Trophoblast cell (in vitro differentiated cells and primary cell): ENCODE results near the gene NLRP4.

Experiments
- DNase-seq, 2 donors: peaks; one replicate each; pipeline ENCODE4 v3.0.0-alpha.2; 2016
- H2AFZ ChIP-seq: 2 replicates; pipeline ENCODE4 v1.6.1; 2013; ENCODE audit warnings: low read length, moderate library complexity, mild to moderate bottlenecking; ENCODE audit not compliant: insufficient read depth, poor library complexity
- H2AK5ac ChIP-seq: 2 replicates; pipeline ENCODE4 v1.6.1; 2013; ENCODE audit warnings: mild to moderate bottlenecking, low read length
- H2BK120ac ChIP-seq: 2 replicates; pipeline ENCODE4 v1.6.1; 2013; ENCODE audit warnings: low read length, mild to moderate bottlenecking, moderate library complexity; ENCODE audit not compliant: insufficient read depth, poor library complexity
- H2BK12ac ChIP-seq: 2 replicates; pipeline ENCODE4 v1.6.1; 2013; ENCODE audit warnings: mild to moderate bottlenecking, low read length, moderate library complexity
- H2BK5ac ChIP-seq: 2 replicates; pipeline ENCODE4 v1.6.1; 2013; ENCODE audit warnings: low read length, low read depth, moderate library complexity, mild to moderate bottlenecking; ENCODE audit not compliant: poor library complexity
- H3K14ac ChIP-seq: 2 replicates; pipeline ENCODE4 v1.6.1; 2013; ENCODE audit warnings: mild to moderate bottlenecking, low read length
- H3K18ac ChIP-seq: 2 replicates; pipeline ENCODE4 v1.6.1; 2013; ENCODE audit warnings: mild to moderate bottlenecking, low read length
- H3K23ac ChIP-seq: 2 replicates; pipeline ENCODE4 v1.6.1; 2013; ENCODE audit warnings: low read length
- H3K27ac ChIP-seq: 2 replicates; pipeline ENCODE4 v1.5.1; 2013; ENCODE audit warnings: low read depth, mild to moderate bottlenecking, inconsistent platforms, low read length, moderate library complexity
- H3K27me3 ChIP-seq: 2 replicates; pipeline ENCODE4 v1.6.1; 2013; ENCODE audit warnings: inconsistent platforms, mild to moderate bottlenecking, low read length, moderate library complexity; ENCODE audit not compliant: insufficient read depth
- H3K36me3 ChIP-seq, 2 experiments: 1 replicate in 1 of 2; 2 replicates in 1 of 2; pipeline ENCODE4 v1.6.1; 2013; ENCODE audit warnings: low read length in 2 of 2, mild to moderate bottlenecking in 2 of 2, moderate library complexity in 1 of 2; ENCODE audit not compliant: insufficient read depth in 2 of 2, control insufficient read depth in 1 of 2
- H3K4ac ChIP-seq: 2 replicates; pipeline ENCODE4 v1.6.1; 2013; ENCODE audit warnings: low read depth, mild to moderate bottlenecking, low read length, moderate library complexity
- H3K4me1 ChIP-seq, 2 experiments: 1 replicate in 1 of 2; 2 replicates in 1 of 2; pipeline ENCODE4 v1.6.1; 2013; ENCODE audit warnings: low read length in 2 of 2, mild to moderate bottlenecking in 2 of 2, moderate library complexity in 1 of 2; ENCODE audit not compliant: insufficient read depth in 2 of 2, control insufficient read depth in 1 of 2
- H3K4me2 ChIP-seq: 2 replicates; pipeline ENCODE4 v1.6.1; 2013; ENCODE audit warnings: inconsistent platforms, mild to moderate bottlenecking, low read length, moderate library complexity
- H3K4me3 ChIP-seq: 2 replicates; pipeline ENCODE4 v1.5.1; 2013; ENCODE audit warnings: mild to moderate bottlenecking, low read depth, low read length, inconsistent platforms
- H3K79me1 ChIP-seq: one replicate; pipeline ENCODE4 v1.6.1; 2013; ENCODE audit warnings: low read length
- H3K79me2 ChIP-seq: 2 replicates; pipeline ENCODE4 v1.6.1; 2013; ENCODE audit warnings: low read length, mild to moderate bottlenecking; ENCODE audit not compliant: control insufficient read depth, insufficient read depth, poor library complexity
- H3K9ac ChIP-seq: 2 replicates; pipeline ENCODE4 v1.6.1; 2013; ENCODE audit warnings: mild to moderate bottlenecking, low read length
- H3K9me3 ChIP-seq: 2 replicates; pipeline ENCODE4 v1.6.1; 2013; ENCODE audit warnings: low read depth, mild to moderate bottlenecking, control low read depth, inconsistent platforms, low read length; ENCODE audit not compliant: insufficient read depth
- H4K12ac ChIP-seq: 2 replicates; pipeline ENCODE4 v1.6.1; 2013; ENCODE audit warnings: low read depth, mild to moderate bottlenecking, low read length, moderate library complexity
- H4K8ac ChIP-seq: 2 replicates; pipeline ENCODE4 v1.6.1; 2013; ENCODE audit warnings: low read depth, mild to moderate bottlenecking, low read length, moderate library complexity
- H4K91ac ChIP-seq: one replicate; pipeline ENCODE4 v1.6.1; 2013; ENCODE audit warnings: low read depth, mild to moderate bottlenecking, low read length, moderate library complexity
- WGBS: extraction: QIAGEN DNeasy Blood & Tissue Kit; methylation state at CpG from one replicate; pipeline ENCODE4 v1.1.7; 2013; ENCODE audit warnings: missing lambda C conversion rate; ENCODE audit not compliant: insufficient read length, insufficient coverage; ENCODE audit errors: extremely low coverage; 5-methylcytosine and 5-hydroxymethylcytosine counted together

NLRP4 gene

GRCh38 chr19:55898911-55899310 is 62.6 kb downstream of the NLRP4 start:
- no CpG with 5 or more reads among the region's 12 CpGs for WGBS
- H4K12ac ChIP-seq = no peak overlapping the region
- H2AFZ ChIP-seq = no peak overlapping the region
- H3K4ac ChIP-seq = no peak overlapping the region
- H3K18ac ChIP-seq = no peak overlapping the region
- no peaks in the 10 kb centered on the region for H3K79me1 ChIP-seq
- H3K9ac ChIP-seq = no peak overlapping the region
- H3K9me3 ChIP-seq = peaks cover 45% of the 10 kb centered on the region
- H3K36me3 ChIP-seq = no peaks in the 10 kb centered on the region
- no peak for DNase-seq
- H2BK5ac ChIP-seq = no peak overlapping the region
- H3K27ac ChIP-seq = no peak overlapping the region
- no peak overlapping the region for H2BK120ac ChIP-seq
- H3K79me2 ChIP-seq = no peaks in the 10 kb centered on the region
- no peak overlapping the region for H3K23ac ChIP-seq
- H2AK5ac ChIP-seq = no peak overlapping the region
- no peak overlapping the region for H3K4me2 ChIP-seq
- no peak overlapping the region for H3K14ac ChIP-seq
- H3K4me3 ChIP-seq = no peak overlapping the region
- H4K8ac ChIP-seq = no peak overlapping the region
- H3K27me3 ChIP-seq = no peaks in the 10 kb centered on the region
- no peak overlapping the region for H4K91ac ChIP-seq
- H3K4me1 ChIP-seq = no peaks in the 10 kb centered on the region
- no peak overlapping the region for H2BK12ac ChIP-seq

- DNase-seq = no peak
- H3K4me3 ChIP-seq = no peak overlapping the region
- H2BK12ac ChIP-seq = no peak overlapping the region
- no peak overlapping the region for H3K9ac ChIP-seq
- H2AFZ ChIP-seq = no peak overlapping the region
- H3K4me1 ChIP-seq = no peaks in the 10 kb centered on the region
- H4K8ac ChIP-seq = no peak overlapping the region
- H3K4me2 ChIP-seq = no peak overlapping the region
- no peak overlapping the region for H2AK5ac ChIP-seq
- peaks cover 48% of the 10 kb centered on the region for H3K9me3 ChIP-seq
- H3K18ac ChIP-seq = no peak overlapping the region
- no peak overlapping the region for H3K14ac ChIP-seq
- WGBS = no CpG with 5 or more reads among the region's 13 CpGs
- H3K4ac ChIP-seq = no peak overlapping the region
- H3K27ac ChIP-seq = no peak overlapping the region
- no peaks in the 10 kb centered on the region for H3K27me3 ChIP-seq
- no peaks in the 10 kb centered on the region for H3K79me2 ChIP-seq
- no peaks in the 10 kb centered on the region for H3K36me3 ChIP-seq
- H2BK120ac ChIP-seq = no peak overlapping the region
- no peak overlapping the region for H4K91ac ChIP-seq
- H3K23ac ChIP-seq = no peak overlapping the region
- H4K12ac ChIP-seq = no peak overlapping the region
- no peaks in the 10 kb centered on the region for H3K79me1 ChIP-seq
- H2BK5ac ChIP-seq = no peak overlapping the region
Measured at GRCh38 chr19:55901369-55902079, 65.2 kb downstream of the NLRP4 start.

GRCh38 chr19:55902080-55902751 is 65.9 kb downstream of the NLRP4 start:
- H3K4me1 ChIP-seq = no peaks in the 10 kb centered on the region
- no peak overlapping the region for H3K23ac ChIP-seq
- peaks cover 50% of the 10 kb centered on the region for H3K9me3 ChIP-seq
- no peak overlapping the region for H2AK5ac ChIP-seq
- no peak overlapping the region for H2BK12ac ChIP-seq
- no peaks in the 10 kb centered on the region for H3K79me1 ChIP-seq
- H3K4ac ChIP-seq = no peak overlapping the region
- no peak overlapping the region for H4K12ac ChIP-seq
- H2BK120ac ChIP-seq = no peak overlapping the region
- no peaks in the 10 kb centered on the region for H3K79me2 ChIP-seq
- H3K36me3 ChIP-seq = no peaks in the 10 kb centered on the region
- no peak overlapping the region for H4K8ac ChIP-seq
- no peak overlapping the region for H3K9ac ChIP-seq
- H4K91ac ChIP-seq = no peak overlapping the region
- no peak for DNase-seq
- no CpG with 5 or more reads among the region's 9 CpGs for WGBS
- no peak overlapping the region for H3K4me3 ChIP-seq
- H3K27me3 ChIP-seq = no peaks in the 10 kb centered on the region
- no peak overlapping the region for H3K27ac ChIP-seq
- H3K18ac ChIP-seq = no peak overlapping the region
- no peak overlapping the region for H2AFZ ChIP-seq
- no peak overlapping the region for H3K4me2 ChIP-seq
- H2BK5ac ChIP-seq = no peak overlapping the region
- H3K14ac ChIP-seq = no peak overlapping the region

- Histone ChIP-seq H3K23ac (no peak overlapping the region), H3K18ac (no peak overlapping the region), H3K9ac (no peak overlapping the region), H3K14ac (no peak overlapping the region), H4K12ac (no peak overlapping the region), H2BK120ac (no peak overlapping the region), H2BK5ac (no peak overlapping the region), H3K9me3 (peaks cover 40% of the 10 kb centered on the region), H2AK5ac (no peak overlapping the region), H2BK12ac (no peak overlapping the region), H3K36me3 (no peaks in the 10 kb centered on the region), H3K4ac (no peak overlapping the region), H2AFZ (no peak overlapping the region), H3K27ac (no peak overlapping the region), H3K79me2 (no peaks in the 10 kb centered on the region), H4K8ac (no peak overlapping the region), H3K27me3 (no peaks in the 10 kb centered on the region), H4K91ac (no peak overlapping the region), H3K79me1 (no peaks in the 10 kb centered on the region), H3K4me2 (no peak overlapping the region), H3K4me3 (no peak overlapping the region), H3K4me1 (no peaks in the 10 kb centered on the region)
- DNase-seq = no peak
- WGBS = no CpG with 5 or more reads among the region's 7 CpGs
Measured at GRCh38 chr19:55907286-55907685, 70.9 kb downstream of the NLRP4 start.
